ENCODE results near the gene PDE2A. TPM values are rescaled to one million over a fixed set of nuclear protein-coding genes. Genes with fewer than 3 reads are reported as not detected.

Gene PDE2A
- total and polyA plus RNA-seq, 10 of the 15 experiments (the other 5 are each of a cell fraction or from before 2014, with no cell fraction given): 0.06 to 0.15 (median 0.11) TPM; not detected in 6

DNA sequence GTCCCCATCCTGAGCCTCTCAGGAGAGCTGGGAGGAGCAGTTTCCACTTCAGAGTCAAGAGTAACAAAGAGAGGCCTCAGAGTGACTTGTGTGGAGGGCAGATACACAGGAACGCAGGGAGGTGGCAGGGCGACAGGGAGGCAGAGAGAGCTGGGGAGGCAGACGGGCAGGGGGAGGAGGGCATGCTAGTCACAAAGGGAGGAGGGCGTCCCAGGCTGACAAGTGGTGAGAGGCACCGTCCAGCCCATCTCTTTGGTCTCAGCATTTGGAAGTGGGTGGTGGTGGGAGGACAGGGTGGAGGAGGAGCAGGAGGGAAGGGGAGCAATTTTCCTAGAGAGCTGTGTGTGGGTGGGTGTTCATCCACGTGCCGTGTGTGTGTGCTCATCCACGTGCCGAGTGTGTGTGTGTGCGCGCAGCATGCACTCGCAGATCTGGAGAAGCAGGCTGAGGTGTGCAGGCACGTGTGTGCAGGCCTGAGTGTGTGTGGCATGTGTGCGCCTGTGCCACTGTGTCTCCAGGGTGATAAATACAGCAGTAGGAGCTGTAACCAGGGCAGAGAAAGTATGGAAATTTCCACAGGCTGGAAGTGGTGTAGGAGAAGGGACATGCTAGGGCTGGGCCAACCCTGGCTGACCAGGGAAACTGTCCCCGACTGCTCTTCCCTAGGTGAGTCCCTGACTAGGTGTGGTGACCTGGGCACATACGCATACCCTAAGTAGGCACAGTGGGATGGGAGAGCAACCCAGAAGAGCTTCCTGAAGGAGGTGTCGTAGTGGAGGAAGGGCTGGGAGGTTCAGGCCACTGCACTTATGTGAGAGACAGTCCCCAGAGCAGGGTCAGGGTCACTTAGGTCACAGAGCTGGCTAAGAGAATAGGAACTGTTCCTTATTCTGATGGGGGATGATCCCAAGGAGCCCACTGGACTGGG lies 7.3 kb upstream of the PDE2A start:
- no peak overlapping the region for H3K27ac ChIP-seq (ENCODE audit: control insufficient read depth, insufficient read depth)
- no peaks in the 10 kb centered on the region for H3K4me1 ChIP-seq (ENCODE audit: control insufficient read depth, insufficient read depth, low read length)
- H3K9me3 ChIP-seq (replicated peaks; ENCODE audit: control insufficient read depth, insufficient read depth, low read length): no peaks in the 10 kb centered on the region
- ChIA-PET SMC1A (ENCODE audit: uncharacterized antibody, unreplicated experiment) (interaction anchor here (0.6 to 1.9 kb wide), 4 partner anchors 12 to 95 kb away, joined by 3 to 7 read pairs (median 3); no protein-coding TSS in a partner anchor), POLR2A (interaction anchor here (0.6 to 3.5 kb wide), 3 partner anchors 12 to 36 kb away, joined by 3 to 12 read pairs (median 3); no protein-coding TSS in a partner anchor), CTCF (interaction anchor here (1.0 to 7.1 kb wide), 7 partner anchors 9 to 211 kb away, joined by 4 to 130 read pairs (median 19); no protein-coding TSS in a partner anchor), RAD21 (ENCODE audit: unreplicated experiment) (interaction anchor here (0.7 to 1.5 kb wide), 7 partner anchors 10 to 210 kb away, joined by 3 to 5 read pairs (median 3); no protein-coding TSS in a partner anchor)
- DNase-seq (ENCODE audit: low read depth, low spot score): no peak
- intact Hi-C loops (cut with micrococcal nuclease; ENCODE audit: unreplicated experiment): loop anchor here (5.0 kb wide), 1 partner anchor 209 kb away; no protein-coding TSS in a partner anchor
- no peak for FAIRE-seq
- in situ Hi-C loops (cut with MboI): no loop called here
- H4K20me1 ChIP-seq (ENCODE audit: control insufficient read depth, insufficient read depth): peaks cover 3% of the 10 kb centered on the region; the same call in 1 of the 2 replicates
- no TSS peak for BruUV-seq (replicated peaks)
- H3K36me3 ChIP-seq (ENCODE audit: control insufficient read depth in 2 of 2, insufficient read depth in 2 of 2, low read length in 1 of 2): peaks cover 7 to 17% of the 10 kb centered on the region in 2 experiments; a peak in 3 of 4 replicates
- no peaks in the 10 kb centered on the region for H3K79me2 ChIP-seq (ENCODE audit: control insufficient read depth, insufficient read depth, low read length)
- H3K9ac ChIP-seq (ENCODE audit: control insufficient read depth, insufficient read depth, low read length): no peak overlapping the region
- 59% methylated on average over 17 of the region's 17 CpGs for WGBS (ENCODE audit: insufficient coverage, insufficient replicate concordance, low lambda C conversion rate, missing lambda C conversion rate)
- no peak overlapping the region for H3K4me3 ChIP-seq
- no peak for ATAC-seq
- H3K27me3 ChIP-seq (replicated peaks in 1 of 2; ENCODE audit: control insufficient read depth in 2 of 2, insufficient read depth in 2 of 2, low read length in 1 of 2): no peaks in the 10 kb centered on the region; a peak in 2 of 4 replicates
- H3K4me2 ChIP-seq (ENCODE audit: control insufficient read depth, insufficient read depth): no peak overlapping the region
- H2AFZ ChIP-seq (ENCODE audit: control insufficient read depth, low read depth, low read length): no peak overlapping the region
- no peak for TF ChIP-seq ZNF207 (IDR thresholded peaks at IDR 0.05; ENCODE audit: borderline replicate concordance)
- TF ChIP-seq, protein P1, sequence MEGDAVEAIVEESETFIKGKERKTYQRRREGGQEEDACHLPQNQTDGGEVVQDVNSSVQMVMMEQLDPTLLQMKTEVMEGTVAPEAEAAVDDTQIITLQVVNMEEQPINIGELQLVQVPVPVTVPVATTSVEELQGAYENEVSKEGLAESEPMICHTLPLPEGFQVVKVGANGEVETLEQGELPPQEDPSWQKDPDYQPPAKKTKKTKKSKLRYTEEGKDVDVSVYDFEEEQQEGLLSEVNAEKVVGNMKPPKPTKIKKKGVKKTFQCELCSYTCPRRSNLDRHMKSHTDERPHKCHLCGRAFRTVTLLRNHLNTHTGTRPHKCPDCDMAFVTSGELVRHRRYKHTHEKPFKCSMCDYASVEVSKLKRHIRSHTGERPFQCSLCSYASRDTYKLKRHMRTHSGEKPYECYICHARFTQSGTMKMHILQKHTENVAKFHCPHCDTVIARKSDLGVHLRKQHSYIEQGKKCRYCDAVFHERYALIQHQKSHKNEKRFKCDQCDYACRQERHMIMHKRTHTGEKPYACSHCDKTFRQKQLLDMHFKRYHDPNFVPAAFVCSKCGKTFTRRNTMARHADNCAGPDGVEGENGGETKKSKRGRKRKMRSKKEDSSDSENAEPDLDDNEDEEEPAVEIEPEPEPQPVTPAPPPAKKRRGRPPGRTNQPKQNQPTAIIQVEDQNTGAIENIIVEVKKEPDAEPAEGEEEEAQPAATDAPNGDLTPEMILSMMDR (IDR thresholded peaks at IDR 0.05 in 2 of 3, conservative IDR thresholded peaks at IDR 0.05 in 1 of 3; ENCODE audit: control insufficient read depth in 2 of 3, extremely low read depth in 1 of 3, insufficient read depth in 1 of 3, low read depth in 3 of 3, low read length in 3 of 3): no peak
- TF ChIP-seq MYB (IDR thresholded peaks at IDR 0.05; ENCODE audit: borderline replicate concordance, low read depth, low read length): no peak
- 0 out of 2 replicates have a peak, but pooled peaks have one; percentile 25 for TF ChIP-seq FOXM1 (IDR thresholded peaks at IDR 0.05; ENCODE audit: low read depth, low read length)
- TF ChIP-seq CREB1 (IDR thresholded peaks at IDR 0.05; ENCODE audit: low read depth): no peak
- TF ChIP-seq RAD51 (IDR thresholded peaks at IDR 0.05): no peak
- no peak for TF ChIP-seq EGR1 (IDR thresholded peaks at IDR 0.05; ENCODE audit: borderline replicate concordance in 1 of 2, low read depth in 2 of 2, low read length in 2 of 2)
- TF ChIP-seq POLR2AphosphoS5 (IDR thresholded peaks at IDR 0.05; ENCODE audit: low read length): peak; percentile 26
- no peak for TF ChIP-seq RELA (IDR thresholded peaks at IDR 0.05; ENCODE audit: borderline replicate concordance, partially characterized antibody)
- no peak for TF ChIP-seq SIN3A (IDR thresholded peaks at IDR 0.05; ENCODE audit: low read depth, low read length)
- TF ChIP-seq MTA3 (IDR thresholded peaks at IDR 0.05; ENCODE audit: borderline replicate concordance, low read length): peak; percentile 24; the same call in 1 of the 2 replicates
- TF ChIP-seq, protein P2, sequence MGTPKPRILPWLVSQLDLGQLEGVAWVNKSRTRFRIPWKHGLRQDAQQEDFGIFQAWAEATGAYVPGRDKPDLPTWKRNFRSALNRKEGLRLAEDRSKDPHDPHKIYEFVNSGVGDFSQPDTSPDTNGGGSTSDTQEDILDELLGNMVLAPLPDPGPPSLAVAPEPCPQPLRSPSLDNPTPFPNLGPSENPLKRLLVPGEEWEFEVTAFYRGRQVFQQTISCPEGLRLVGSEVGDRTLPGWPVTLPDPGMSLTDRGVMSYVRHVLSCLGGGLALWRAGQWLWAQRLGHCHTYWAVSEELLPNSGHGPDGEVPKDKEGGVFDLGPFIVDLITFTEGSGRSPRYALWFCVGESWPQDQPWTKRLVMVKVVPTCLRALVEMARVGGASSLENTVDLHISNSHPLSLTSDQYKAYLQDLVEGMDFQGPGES (IDR thresholded peaks at IDR 0.05): no peak
- TF ChIP-seq BHLHE40 (IDR thresholded peaks at IDR 0.05; ENCODE audit: borderline replicate concordance in 1 of 2, low read depth in 2 of 2, low read length in 1 of 2): peak in 1 of 2 experiments; percentile 61; a peak in 2 of 4 replicates
- peak; percentile 62 for TF ChIP-seq POLR2A (IDR thresholded peaks at IDR 0.05; ENCODE audit: low read depth, low read length)
- TF ChIP-seq, protein P3, sequence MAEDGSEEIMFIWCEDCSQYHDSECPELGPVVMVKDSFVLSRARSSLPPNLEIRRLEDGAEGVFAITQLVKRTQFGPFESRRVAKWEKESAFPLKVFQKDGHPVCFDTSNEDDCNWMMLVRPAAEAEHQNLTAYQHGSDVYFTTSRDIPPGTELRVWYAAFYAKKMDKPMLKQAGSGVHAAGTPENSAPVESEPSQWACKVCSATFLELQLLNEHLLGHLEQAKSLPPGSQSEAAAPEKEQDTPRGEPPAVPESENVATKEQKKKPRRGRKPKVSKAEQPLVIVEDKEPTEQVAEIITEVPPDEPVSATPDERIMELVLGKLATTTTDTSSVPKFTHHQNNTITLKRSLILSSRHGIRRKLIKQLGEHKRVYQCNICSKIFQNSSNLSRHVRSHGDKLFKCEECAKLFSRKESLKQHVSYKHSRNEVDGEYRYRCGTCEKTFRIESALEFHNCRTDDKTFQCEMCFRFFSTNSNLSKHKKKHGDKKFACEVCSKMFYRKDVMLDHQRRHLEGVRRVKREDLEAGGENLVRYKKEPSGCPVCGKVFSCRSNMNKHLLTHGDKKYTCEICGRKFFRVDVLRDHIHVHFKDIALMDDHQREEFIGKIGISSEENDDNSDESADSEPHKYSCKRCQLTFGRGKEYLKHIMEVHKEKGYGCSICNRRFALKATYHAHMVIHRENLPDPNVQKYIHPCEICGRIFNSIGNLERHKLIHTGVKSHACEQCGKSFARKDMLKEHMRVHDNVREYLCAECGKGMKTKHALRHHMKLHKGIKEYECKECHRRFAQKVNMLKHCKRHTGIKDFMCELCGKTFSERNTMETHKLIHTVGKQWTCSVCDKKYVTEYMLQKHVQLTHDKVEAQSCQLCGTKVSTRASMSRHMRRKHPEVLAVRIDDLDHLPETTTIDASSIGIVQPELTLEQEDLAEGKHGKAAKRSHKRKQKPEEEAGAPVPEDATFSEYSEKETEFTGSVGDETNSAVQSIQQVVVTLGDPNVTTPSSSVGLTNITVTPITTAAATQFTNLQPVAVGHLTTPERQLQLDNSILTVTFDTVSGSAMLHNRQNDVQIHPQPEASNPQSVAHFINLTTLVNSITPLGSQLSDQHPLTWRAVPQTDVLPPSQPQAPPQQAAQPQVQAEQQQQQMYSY (CRISPR knock-in tag; IDR thresholded peaks at IDR 0.05): no peak
